Activated CD8-positive, alpha-beta memory T cell treated with anti-CD3 and anti-CD28 coated beads, Interleukin-2, amount 50 U/mL, for 1 hour (primary cell): ENCODE results near the gene ARHGAP6.
"Not testable (repeated sequence)": the region's sequence is repeated elsewhere in the genome, so short reads cannot be mapped to it uniquely, and the experiment has no call there.

Source experiments
- DNase-seq: peaks from one replicate; pipeline ENCODE4 v3.0.0-alpha.2; 2020; ENCODE audit errors: extremely low read depth

ARHGAP6 gene

GRCh38 chrX:11641349-11642065 is 24.2 kb downstream of the ARHGAP6 start:
- no peak for DNase-seq

- no peak for DNase-seq
These were observed 25.6 kb downstream of the ARHGAP6 start for GRCh38 chrX:11640089-11640488.

GRCh38 chrX:11632732-11633131 is 33.0 kb downstream of the ARHGAP6 start:
- no peak for DNase-seq

GRCh38 chrX:11629593-11630211 is 36.0 kb downstream of the ARHGAP6 start:
- no peak for DNase-seq

- no peak for DNase-seq
These were observed 37.3 kb downstream of the ARHGAP6 start for GRCh38 chrX:11628399-11628798.

- DNase-seq: no peak
These were observed 39.4 kb downstream of the ARHGAP6 start for GRCh38 chrX:11626351-11626750.

GRCh38 chrX:11619441-11619840 is 46.3 kb downstream of the ARHGAP6 start:
- DNase-seq: no peak

GRCh38 chrX:11614253-11614652 is 51.5 kb downstream of the ARHGAP6 start:
- DNase-seq: not testable (repeated sequence)

- DNase-seq: no peak
These were observed 53.8 kb downstream of the ARHGAP6 start for GRCh38 chrX:11611965-11612364.

GRCh38 chrX:11611161-11611560 is 54.6 kb downstream of the ARHGAP6 start:
- DNase-seq: no peak

- DNase-seq: no peak
These were observed 56.6 kb downstream of the ARHGAP6 start for GRCh38 chrX:11609109-11609508.

- no peak for DNase-seq
These were observed 59.3 kb downstream of the ARHGAP6 start for GRCh38 chrX:11606408-11606807.

GRCh38 chrX:11600578-11600977 is 65.1 kb downstream of the ARHGAP6 start:
- DNase-seq: no peak

- DNase-seq: no peak
These were observed 68.2 kb downstream of the ARHGAP6 start for GRCh38 chrX:11597479-11597878.

- DNase-seq: no peak
These were observed 73.9 kb downstream of the ARHGAP6 start for GRCh38 chrX:11591723-11592346.

- DNase-seq: no peak
These were observed 76.1 kb downstream of the ARHGAP6 start for GRCh38 chrX:11589641-11590040.

- DNase-seq: no peak
These were observed 77.6 kb downstream of the ARHGAP6 start for GRCh38 chrX:11588097-11588496.

- DNase-seq: no peak
These were observed 80.5 kb downstream of the ARHGAP6 start for GRCh38 chrX:11585174-11585573.

- no peak for DNase-seq
These were observed 84.9 kb downstream of the ARHGAP6 start for GRCh38 chrX:11580789-11581188.

GRCh38 chrX:11579636-11580600 is 85.8 kb downstream of the ARHGAP6 start:
- no peak for DNase-seq

- DNase-seq: not testable (repeated sequence)
These were observed 87.4 kb downstream of the ARHGAP6 start for GRCh38 chrX:11578301-11578700.

GRCh38 chrX:11577603-11578002 is 88.1 kb downstream of the ARHGAP6 start:
- no peak for DNase-seq
